Measurements from ENCODE around the gene UNC93A. TPM values are rescaled to one million over a fixed set of nuclear protein-coding genes. Genes with fewer than 3 reads are reported as not detected.
"Not testable (repeated sequence)": the region's sequence is repeated elsewhere in the genome, so short reads cannot be mapped to it uniquely, and the experiment has no call there.

UNC93A gene
- total and polyA plus RNA-seq, 8 donors = not detected

GRCh38 chr6:167272696-167273379 lies 18.3 kb upstream of the UNC93A start:
- FAIRE-seq (no peak), ATAC-seq (no peak), DNase-seq (no peak)
- H3K4me3 ChIP-seq = no peak overlapping the region
- H3K9me3 ChIP-seq = no peaks in the 10 kb centered on the region
- intact Hi-C loops (cut with DNase I) = no loop called here
- no peak for TF ChIP-seq CTCF (IDR thresholded peaks at IDR 0.05)
- H3K27ac ChIP-seq = no peak overlapping the region
- H3K36me3 ChIP-seq = no peaks in the 10 kb centered on the region
- no peaks in the 10 kb centered on the region for H3K4me1 ChIP-seq
- H3K27me3 ChIP-seq = no peaks in the 10 kb centered on the region
- WGBS, 2 donors = 71 to 78% methylated on average over 11 of the region's 11 CpGs

GRCh38 chr6:167274270-167274669 lies 16.8 kb upstream of the UNC93A start:
- FAIRE-seq (no peak), DNase-seq (no peak), ATAC-seq (no peak)
- intact Hi-C loops (cut with DNase I) = no loop called here
- H3K9me3 ChIP-seq = no peaks in the 10 kb centered on the region
- no peak for TF ChIP-seq CTCF (IDR thresholded peaks at IDR 0.05)
- no peaks in the 10 kb centered on the region for H3K27me3 ChIP-seq
- no peaks in the 10 kb centered on the region for H3K36me3 ChIP-seq
- H3K4me1 ChIP-seq = no peaks in the 10 kb centered on the region
- no peak overlapping the region for H3K27ac ChIP-seq
- 91 to 95% methylated on average over 6 of the region's 6 CpGs for WGBS, 2 donors
- no peak overlapping the region for H3K4me3 ChIP-seq

- Histone ChIP-seq H3K9me3 (no peaks in the 10 kb centered on the region), H3K4me1 (no peaks in the 10 kb centered on the region), H3K4me3 (no peak overlapping the region), H3K27me3 (no peaks in the 10 kb centered on the region), H3K36me3 (no peaks in the 10 kb centered on the region), H3K27ac (no peak overlapping the region)
- intact Hi-C loops (cut with DNase I) = no loop called here
- TF ChIP-seq CTCF (IDR thresholded peaks at IDR 0.05) = no peak
- WGBS, 2 donors = 69 to 70% methylated on average over 8 of the region's 8 CpGs
- DNase-seq (no peak), FAIRE-seq (no peak), ATAC-seq (no peak)
These were observed 16.1 kb upstream of the UNC93A start for GRCh38 chr6:167275001-167275400.

- no peaks in the 10 kb centered on the region for H3K36me3 ChIP-seq
- ATAC-seq = peak in 1 of 4 donors; percentile 29
- no peaks in the 10 kb centered on the region for H3K27me3 ChIP-seq
- FAIRE-seq = no peak
- H3K4me1 ChIP-seq = no peaks in the 10 kb centered on the region
- DNase-seq = no peak
- no peak overlapping the region for H3K27ac ChIP-seq
- H3K4me3 ChIP-seq = no peak overlapping the region
- intact Hi-C loops (cut with DNase I) = no loop called here
- TF ChIP-seq CTCF (IDR thresholded peaks at IDR 0.05) = no peak
- 77 to 81% methylated on average over 4 of the region's 4 CpGs for WGBS, 2 donors
- H3K9me3 ChIP-seq = no peaks in the 10 kb centered on the region
These were observed 15.7 kb upstream of the UNC93A start for GRCh38 chr6:167275436-167275835.

GRCh38 chr6:167276772-167277533 lies 14.2 kb upstream of the UNC93A start:
- no peaks in the 10 kb centered on the region for H3K9me3 ChIP-seq
- H3K36me3 ChIP-seq = no peaks in the 10 kb centered on the region
- no peaks in the 10 kb centered on the region for H3K27me3 ChIP-seq
- no peak for TF ChIP-seq CTCF (IDR thresholded peaks at IDR 0.05)
- no peak for DNase-seq
- no peak overlapping the region for H3K4me3 ChIP-seq
- no peaks in the 10 kb centered on the region for H3K4me1 ChIP-seq
- no peak for FAIRE-seq
- intact Hi-C loops (cut with DNase I) = no loop called here
- no peak for ATAC-seq
- no peak overlapping the region for H3K27ac ChIP-seq
- 71 to 73% methylated on average over 12 to 13 of the region's 13 CpGs for WGBS, 2 donors

- DNase-seq; intact Hi-C loops (cut with DNase I); H3K27ac ChIP-seq; H3K9me3 ChIP-seq; H3K4me3 ChIP-seq; H3K27me3 ChIP-seq; FAIRE-seq; H3K4me1 ChIP-seq; H3K36me3 ChIP-seq; ATAC-seq: not testable (repeated sequence)
- WGBS, 2 donors = 79 to 87% methylated on average over 13 of the region's 16 CpGs
These were observed 12.8 kb upstream of the UNC93A start for GRCh38 chr6:167278173-167278940.
